HG02798 (cell line): ENCODE measurements around the gene EMD.

ENCODE experiments used
- ATAC-seq: cut with Tn5 transposase; IDR thresholded peaks from one replicate; pipeline ENCODE4 v1.9.1; 2021; ENCODE audit warnings: mild to moderate bottlenecking; ENCODE audit not compliant: unreplicated experiment, poor library complexity

Gene EMD

DNA sequence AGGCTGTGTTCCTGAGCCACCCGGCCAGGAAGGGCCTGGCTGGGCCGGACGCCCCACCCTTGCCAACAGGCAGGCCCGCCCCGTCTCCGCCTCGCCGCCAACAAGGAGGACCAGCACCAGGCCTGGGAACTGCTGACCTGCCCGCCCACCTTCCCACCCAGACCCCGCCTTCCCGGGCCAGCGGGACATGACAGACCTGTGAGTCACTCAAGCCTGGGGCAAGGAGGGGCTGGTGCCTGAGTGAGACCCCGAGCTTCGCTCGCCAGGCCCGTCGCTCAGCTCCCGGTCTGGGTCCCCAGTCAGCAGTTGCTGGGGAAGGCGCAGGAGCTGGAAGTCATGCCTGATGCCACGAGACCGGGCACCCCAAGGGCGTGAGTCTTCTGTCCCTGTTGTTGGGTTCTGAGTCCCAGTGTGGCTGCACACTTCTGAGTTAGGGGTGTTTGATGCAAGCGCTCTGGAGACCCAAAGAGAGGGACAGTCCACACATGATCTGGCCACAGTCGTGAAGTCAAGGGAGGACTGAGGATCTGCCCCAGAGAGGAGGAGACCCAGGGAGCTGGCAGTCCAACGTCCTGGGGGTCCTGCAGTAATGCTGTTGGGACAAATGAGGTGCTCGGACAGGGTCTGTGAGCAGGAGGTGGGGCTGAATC lies 30.3 kb downstream of the EMD start, which contains the start of gene DNASE1L1:
DNASE1L1 (minus strand) TSS at position 33 of the 650 bp plus-strand sequence. CDS start 3,686 bp downstream, outside the sequence.
- ATAC-seq: no peak

DNA sequence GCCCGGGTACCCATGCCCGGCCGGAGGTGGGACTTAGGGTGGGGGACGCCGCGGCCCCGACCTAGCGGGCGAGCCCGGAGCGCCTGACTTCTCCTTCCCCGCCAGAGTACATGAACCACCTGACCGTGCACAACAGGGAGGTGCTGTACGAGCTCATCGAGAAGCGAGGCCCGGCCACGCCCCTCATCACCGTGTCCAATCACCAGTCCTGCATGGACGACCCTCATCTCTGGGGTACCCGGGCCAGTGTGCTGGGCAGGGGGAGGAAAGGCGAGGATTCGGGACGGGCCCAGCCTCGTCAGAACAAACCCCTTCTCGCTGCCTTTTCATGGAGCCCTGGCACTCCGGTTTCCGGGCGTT lies 32.9 kb downstream of the EMD start:
- peak; percentile 70 for ATAC-seq

DNA sequence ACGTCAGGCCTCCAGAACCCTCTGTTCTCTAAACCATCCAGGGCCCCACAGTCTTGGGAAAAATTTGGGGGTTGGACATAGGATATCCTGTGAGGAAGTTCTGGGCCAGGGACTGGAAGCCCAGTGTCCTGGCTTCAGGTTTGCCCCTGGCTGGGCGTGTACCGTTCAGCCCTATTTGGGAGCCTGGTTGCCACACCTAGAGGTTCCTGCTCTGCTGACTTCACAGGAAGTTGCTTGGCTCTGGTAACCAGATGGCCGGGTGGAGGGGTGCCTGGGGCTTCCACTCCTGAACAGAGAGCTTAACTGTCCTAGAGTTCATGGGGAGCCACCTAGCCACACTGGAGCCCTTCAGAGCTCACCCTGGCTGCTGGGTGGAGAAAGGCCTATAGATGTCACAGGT lies 33.4 kb downstream of the EMD start:
- ATAC-seq: no peak

DNA sequence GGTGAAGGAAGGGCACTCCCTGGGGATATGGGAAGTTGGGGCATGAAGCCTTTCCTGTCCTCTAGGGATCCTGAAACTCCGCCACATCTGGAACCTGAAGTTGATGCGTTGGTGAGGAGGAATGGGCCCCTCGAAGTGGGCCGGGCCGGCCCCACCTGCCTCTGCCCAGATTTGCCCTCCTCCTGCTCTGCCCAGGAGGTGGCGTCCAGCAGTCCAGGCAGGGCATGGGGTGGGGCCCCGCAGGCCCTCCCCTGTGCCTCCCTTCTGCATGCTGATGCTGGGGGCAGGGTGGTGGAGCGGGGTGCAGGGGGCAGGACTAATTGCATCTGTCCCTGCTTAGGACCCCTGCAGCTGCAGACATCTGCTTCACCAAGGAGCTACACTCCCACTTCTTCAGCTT lies 34.0 kb downstream of the EMD start:
- no peak for ATAC-seq

DNA sequence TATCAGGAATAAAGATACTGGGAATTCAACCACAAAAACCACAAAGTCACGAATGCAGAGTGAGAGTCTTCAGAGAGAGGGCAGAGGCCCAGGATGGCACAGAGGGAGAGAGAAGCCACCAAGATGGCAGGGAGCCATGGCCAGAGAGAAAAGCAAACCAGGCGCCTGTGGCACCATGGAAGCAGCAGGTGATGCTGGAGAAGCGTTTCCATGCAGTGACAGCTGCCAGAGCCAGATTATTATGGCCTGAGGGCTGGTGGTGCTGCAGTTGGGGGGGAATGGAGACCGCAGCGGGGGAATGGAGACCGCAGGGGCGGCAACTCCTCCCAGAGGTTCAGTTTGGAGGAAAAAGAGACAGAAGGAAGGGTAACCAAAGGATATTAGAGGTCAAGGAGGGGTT lies 38.1 kb downstream of the EMD start:
- ATAC-seq: no peak

DNA sequence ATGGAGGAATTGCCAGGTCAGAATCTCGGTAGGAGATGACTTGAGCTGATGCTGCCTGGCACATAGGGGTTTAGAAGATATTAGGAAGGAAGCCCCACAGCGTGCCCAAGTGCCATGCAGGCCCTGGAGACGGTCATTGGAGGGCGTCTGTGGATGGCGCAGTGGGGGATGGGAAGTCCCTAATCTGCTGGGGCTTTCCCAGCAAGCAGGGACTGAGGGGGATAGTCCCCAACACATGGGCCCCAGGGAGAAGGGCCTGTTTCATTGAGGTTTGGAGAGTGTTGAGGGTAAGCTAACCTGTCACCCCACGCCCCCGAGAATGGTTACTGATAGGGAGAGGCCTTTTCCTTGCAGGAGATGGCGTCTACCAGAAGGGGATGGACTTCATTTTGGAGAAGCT lies 40.1 kb downstream of the EMD start:
- no peak for ATAC-seq

DNA sequence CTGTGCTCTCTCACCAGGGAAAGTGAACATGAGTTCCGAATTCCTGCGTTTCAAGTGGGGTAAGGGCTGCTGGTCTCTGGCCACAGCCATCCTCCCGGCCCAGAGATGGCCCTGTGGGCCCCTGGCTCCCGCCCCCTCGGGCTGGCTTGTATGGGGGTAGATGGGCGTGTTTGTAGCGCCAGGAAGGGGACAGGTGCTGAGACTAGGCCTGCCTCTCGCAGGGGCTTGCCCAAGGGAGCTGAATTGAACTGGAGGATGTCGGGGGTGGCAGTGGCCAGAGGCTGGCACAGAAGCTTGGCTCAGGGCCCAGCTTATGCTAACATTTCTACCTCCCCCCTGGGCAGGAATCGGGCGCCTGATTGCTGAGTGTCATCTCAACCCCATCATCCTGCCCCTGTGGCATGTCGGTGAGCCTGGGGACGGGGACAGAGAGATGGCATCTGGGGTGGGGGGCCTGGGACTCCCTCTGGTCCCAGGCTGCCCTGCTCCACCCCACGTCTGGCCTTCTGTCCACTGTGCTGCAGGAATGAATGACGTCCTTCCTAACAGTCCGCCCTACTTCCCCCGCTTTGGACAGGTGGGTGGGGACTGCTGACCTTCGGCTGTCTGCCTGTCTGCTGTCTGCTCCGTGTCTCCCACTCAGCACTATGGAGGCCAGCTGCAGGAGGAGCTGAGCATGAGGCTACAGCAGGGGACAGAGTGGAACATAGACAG lies 40.8 kb downstream of the EMD start:
- no peak for ATAC-seq

DNA sequence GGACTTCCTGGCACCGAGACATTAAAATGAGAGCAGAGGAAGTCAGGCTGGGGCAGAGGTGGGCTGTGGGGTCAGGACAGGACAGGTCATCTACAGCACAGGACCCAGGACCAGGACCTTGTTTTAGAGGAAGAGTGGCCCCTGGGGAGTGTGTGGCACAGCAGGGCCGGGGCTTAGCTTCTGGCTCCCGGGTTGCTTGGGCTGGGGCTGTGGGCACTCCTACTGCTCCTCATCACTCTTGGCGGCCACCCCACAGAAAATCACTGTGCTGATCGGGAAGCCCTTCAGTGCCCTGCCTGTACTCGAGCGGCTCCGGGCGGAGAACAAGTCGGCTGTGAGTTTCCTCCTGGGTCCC lies 41.3 kb downstream of the EMD start:
- ATAC-seq: no peak

DNA sequence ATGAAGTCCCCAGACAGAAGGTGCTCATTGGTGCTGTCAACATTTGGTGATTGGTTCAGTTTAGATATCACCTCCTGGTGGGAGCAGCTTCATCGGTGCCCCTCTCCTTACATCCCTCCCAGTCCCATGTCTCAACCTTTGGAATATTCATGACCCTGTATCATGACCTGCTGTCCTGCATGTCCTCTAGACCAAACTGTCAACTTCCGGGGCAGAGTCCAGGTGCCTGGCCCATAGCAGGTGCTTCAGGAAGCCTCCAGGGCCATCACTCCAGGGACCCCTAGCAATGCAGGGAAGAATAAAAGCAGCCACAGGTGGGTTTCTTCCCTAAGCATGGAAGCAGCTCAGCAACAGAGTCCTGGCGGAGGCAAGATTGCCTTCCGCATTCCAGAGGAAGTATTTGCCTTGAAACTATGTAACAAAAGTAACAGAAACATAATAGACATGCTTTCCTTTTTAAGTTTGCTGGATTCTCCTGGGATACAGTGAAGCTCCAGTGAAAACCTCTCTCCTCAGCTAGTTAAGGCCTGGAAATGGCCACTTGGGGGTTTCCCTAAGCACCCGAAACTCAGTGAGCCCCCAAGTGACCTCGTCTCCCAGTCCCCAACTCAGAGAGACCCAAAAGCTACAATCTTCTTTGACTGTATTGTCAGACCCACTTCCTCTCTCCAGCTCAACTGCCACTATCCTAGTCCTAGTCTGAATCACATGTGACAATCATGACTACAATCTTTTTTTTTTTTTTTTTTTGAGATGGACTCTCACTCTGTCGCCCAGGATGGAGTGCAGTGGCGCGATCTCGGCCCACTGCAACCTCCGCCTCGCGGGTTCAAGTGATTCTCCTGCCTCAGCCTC lies 48.0 kb downstream of the EMD start:
- no peak for ATAC-seq

DNA sequence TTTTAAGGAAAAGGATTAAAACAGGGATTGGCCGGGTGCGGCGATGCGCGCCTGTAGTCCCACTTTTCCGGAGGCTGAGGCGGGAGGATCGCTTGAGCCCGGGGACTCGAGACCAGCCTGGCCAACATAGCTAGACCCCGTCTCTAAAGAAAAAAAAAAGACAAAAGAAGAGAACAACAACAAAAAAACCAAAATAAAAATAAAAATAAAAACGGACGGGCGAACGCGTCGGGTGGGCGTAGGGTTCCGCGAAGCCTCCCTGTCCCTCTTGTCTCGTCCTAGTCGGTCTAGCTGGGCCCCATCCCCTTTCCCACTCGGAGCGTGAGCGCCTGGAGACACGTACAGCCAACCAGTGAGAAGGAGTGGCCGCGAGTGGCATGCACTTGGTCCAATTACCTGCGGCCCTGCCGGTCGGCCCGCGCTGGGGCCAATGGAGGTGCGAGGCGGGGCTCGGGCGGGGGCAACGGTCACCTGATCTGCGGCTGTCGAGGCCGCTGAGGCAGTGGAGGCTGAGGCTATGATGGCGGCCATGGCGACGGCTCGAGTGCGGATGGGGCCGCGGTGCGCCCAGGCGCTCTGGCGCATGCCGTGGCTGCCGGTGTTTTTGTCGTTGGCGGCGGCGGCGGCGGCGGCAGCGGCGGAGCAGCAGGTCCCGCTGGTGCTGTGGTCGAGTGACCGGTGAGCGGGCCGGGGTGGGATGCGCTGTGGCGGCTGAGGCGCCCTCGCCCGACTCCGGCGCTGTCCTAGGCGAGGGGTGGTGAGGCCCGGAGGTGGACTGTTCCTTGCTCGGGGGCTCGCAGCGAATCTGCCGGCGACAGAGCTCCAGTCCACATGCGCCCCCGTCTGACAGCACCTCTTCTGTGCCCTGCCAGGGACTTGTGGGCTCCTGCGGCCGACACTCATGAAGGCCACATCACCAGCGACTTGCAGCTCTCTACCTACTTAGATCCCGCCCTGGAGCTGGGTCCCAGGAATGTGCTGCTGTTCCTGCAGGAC lies 49.4 kb downstream of the EMD start, which contains the start of gene ATP6AP1:
ATP6AP1 (plus strand) TSS at position 502 of the 996 bp plus-strand sequence; CDS start at position 518, 16 bp downstream.
- ATAC-seq: peak; percentile 99

DNA sequence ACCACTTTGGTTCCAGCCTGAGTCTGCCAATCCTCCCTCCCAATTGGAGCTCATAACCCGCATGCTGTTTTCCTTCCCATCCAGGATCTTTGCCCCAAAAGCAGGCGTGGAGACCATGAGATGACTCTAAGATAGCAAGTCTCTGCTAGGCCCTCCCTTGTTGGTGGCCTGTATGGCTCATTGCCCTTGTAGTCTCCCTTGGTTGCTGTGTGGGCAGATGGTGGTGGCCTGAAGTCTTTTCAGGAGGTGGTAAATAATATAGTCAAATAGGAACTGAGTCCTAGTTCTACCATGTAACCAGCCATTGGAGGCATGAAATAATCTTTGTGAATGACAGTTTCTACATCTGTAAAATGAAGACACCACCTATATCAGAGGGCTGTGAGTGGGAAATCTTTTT lies 50.6 kb downstream of the EMD start:
- ATAC-seq: no peak

DNA sequence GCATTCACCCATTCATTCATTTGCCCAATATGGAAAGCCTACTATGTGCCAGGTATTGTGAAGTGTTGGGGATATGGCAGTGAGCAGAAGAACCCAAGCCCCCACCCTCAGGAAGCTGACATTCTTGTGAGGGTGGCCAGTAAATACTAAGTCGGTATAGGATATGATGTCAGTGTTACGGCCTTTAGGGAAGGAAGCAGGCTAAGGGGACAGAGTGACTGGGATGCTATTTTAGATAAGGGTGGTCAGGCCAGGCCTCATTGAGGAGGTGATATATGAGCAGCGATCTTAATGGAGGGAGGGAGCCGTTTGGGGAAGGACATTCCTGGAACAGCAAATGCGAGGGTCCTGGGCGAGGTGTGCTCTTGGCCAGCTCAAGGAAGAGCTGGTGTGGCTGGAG lies 51.4 kb downstream of the EMD start:
- no peak for ATAC-seq

DNA sequence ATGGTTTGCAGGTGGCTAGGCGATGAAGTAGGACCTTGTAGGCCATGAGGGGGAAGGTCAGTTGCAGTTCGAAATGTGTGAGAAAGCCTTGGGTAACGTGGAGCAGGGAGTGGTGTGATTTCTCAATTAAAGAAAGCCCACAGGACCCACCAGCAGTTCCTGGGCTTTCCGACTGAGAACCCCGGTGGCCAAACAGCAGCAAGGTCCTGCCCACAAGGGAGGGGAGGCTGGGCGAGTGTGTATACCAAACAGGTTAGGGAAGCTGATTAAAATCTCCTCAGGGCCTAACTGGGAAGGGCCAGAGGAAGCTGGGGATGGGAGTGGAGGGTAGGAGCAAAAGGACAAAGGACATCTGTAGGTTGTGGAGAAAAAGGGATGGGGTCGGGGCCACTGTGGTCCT lies 51.8 kb downstream of the EMD start:
- no peak for ATAC-seq
